SK-N-DZ (cell line): ENCODE data around the gene SS18L1.

ENCODE experiments used
- DNase-seq: peaks from one replicate; pipeline ENCODE4 v3.0.0-alpha.2; 2015; ENCODE audit warnings: low spot score

The SS18L1 gene

GRCh38 chr20:62171245-62171644 is 27.7 kb downstream of the SS18L1 start:
- no peak for DNase-seq

- no peak for DNase-seq
Observed at GRCh38 chr20:62172666-62173065, 29.1 kb downstream of the SS18L1 start.

DNA sequence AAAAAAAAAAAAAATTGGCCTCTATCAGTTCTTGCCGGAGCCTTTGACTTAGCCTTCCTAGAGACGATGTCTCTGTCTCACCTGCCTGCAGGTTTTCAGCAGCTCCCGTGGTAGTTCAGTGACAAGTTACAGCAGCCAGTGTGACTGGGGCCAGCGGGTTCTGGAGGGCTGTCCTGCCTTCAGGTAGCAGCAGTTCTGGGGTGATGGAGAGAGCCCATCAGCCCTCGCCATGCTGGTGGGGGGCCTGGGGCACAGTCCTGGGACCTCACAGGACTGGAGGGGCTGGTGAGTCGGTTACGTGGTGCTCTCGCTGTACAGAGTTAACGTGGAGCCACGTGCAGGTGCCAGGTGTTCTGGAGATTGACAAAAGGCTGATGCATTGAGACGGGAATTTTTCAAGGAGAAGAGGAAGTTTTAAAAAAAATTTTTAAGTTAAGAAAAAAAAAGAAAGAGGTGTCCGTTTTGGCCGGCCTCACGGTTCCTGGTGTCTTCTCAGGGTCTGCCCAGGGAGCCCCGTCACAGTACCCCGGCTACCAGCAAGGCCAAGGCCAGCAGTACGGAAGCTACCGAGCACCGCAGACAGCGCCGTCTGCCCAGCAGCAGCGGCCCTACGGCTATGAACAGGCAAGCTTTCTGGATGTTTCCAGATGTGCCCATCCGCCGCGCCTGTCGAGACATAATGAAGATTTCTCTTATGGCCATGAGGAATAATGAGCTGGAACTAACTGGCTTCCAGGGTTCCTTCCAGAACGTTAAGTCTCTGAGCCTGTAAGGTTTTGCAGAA is 30.6 kb downstream of the SS18L1 start:
- no peak for DNase-seq

- DNase-seq = no peak
Observed at GRCh38 chr20:62174870-62175624, 31.5 kb downstream of the SS18L1 start.

DNA sequence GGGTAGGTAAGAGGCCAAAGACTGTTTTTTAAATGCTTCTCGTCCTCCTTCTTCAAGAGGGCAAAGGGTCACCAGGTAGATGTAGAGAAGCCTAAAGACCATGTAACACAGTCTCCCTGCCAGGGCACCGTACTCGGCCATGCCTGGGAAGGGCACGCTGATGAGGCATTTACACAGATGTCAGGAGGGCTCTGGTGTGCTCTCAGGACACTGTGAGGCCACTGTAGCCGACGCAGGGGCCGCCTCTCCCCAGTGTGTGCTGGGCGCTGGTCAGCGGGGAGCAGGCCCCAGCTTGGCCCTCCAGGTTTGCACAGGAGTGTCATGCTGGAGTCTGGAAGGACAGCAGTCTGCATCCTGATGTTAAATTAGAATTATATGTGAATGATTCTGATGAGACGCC is 32.1 kb downstream of the SS18L1 start:
- DNase-seq = no peak

- DNase-seq = no peak
Observed at GRCh38 chr20:62176866-62177265, 33.3 kb downstream of the SS18L1 start.

- no peak for DNase-seq
Observed at GRCh38 chr20:62177307-62177706, 33.7 kb downstream of the SS18L1 start.

DNA sequence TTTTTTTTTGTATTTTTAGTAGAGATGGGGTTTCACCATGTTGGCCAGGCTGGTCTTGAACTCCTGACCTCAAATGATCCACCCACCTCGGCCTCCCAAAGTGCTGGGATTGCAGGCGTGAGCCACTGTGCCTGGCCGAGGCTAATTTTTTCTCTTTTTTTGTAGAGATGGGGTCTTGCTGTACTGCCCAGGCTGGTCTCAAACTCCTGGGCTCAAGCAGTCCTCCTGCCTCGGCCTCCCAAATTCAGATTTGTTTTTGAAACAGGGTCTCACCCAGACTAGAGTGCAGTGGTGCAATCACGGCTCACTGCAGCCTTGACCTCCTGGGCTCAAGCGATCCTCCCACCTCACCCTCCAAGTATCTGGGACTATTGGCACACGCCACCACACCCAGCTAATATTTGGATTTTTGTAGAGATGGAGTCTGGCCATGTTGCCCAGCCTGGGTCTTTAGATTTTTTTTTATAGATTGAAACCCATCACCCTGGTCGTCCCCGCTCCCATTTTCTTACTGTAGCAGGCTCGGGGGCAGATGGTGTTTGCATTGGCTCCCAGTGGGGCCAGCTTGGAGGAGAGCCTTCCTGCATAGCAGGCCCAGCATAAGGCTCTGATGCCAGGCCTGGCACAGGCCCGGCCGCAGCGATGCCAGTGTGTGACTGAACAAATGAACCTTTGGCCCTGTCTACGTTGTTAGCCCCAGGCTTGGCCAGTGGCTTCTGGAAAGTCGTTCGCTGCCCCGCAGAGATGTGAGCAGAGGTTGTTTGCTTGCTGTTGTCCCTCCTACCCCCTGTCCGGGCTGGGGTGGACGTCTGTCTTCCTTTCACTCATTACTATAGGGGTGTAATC is 35.0 kb downstream of the SS18L1 start:
- DNase-seq = no peak

GRCh38 chr20:62179162-62179504 is 35.6 kb downstream of the SS18L1 start:
- DNase-seq = no peak

DNA sequence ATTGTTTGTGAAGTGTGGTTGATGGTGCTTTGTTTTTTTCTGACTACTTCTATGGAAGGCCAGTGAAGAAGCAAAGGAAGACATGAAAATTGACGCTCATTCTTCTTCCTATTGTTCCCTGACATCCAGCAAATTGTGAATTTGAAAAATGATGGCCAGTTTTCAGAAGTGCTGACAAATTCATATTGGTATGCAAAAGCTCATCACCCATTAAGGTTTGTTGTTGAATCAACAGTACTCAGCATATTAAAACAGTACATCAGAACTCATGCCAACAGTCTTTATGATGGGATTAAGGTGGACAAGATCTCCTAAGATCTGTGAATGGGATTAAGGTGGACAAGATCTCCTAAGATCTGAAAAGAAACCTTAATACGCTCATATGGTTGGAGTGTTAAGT is 38.2 kb downstream of the SS18L1 start:
- no peak for DNase-seq

DNA sequence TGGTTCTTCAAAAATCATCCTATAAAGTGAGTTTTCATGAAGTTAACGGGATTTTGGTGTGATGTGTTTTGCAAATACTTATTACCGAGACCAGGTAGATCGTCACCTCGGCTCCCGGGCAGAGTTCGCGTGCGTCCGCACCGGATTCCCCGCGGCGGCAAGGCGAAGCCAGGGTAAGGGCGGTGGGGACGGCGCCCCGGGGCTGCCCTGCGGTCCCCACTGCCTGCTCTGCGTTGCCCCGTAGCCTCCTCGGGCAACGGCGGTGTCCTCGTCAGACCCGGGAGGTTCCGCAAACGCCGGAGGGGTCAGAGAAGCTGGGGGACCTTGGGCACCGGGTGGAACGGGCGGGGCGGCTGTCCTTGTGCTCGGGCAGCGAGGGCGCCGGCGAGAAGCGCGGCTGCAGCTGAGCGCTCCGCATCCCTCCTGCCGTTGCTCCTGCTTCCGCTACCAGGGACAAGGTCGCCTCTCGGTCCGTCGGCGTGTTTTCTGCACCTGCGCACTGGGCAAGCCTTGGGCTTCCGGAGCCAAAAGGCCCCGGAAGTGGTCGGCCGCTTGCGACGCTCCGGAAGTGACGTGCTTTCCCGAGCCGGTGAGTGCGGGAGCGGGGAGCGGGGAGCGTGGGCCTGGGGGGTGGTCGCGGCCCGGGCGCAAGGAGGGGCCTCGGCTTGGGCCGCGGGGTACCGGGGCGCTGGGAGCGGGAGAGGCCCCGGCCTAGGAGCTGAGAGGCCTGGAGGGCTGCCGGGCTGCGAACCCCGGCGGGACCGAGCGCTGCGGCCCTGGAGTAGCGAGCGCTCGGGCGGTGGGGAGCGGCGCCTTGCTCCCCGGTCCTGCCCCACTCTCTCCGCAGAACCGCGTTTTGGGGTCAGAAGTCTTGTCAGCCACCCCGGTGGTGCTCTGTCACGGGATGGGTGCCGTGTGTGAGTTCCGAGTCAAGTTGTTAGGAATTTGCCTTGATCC is 39.2 kb downstream of the SS18L1 start, which contains the start of gene MTG2:
Gene MTG2 (plus strand): TSS at position 560 of the 957 bp plus-strand sequence. CDS start 10,393 bp downstream, outside the sequence.
- peak; percentile 99 for DNase-seq

DNA sequence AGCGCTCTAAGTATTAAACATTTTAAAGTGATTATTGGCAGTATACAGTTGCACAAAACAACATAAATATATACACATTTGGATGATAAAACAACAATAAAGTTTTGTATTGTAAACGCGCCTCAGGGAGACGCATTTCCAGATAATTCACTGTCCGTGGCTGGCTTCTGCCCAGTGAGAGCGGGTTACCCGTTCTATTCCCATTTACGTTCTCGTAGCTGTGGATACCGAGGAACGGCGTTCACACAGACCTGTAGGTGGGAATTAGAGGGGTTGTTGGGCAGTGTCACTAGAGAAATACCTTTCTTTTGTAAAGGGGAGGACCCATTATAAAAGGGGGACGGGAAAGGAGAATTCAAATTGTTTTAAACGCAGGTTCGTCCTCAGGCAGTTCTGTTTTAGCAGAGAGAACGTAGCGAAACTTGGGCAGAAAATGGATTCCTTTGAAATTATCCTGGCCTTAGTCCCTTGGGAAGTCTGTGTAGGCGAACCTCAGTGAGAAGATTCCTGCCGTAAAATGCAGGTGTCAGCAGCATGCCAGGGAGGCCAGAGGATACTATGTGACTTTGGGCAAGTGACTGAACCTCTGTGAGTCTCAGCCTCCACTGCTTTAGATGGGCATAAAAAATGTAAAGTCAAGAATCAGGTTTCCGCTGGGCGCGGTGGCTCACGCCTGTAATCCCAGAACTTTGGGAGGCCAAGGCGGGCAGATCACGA is 40.0 kb downstream of the SS18L1 start:
- DNase-seq = no peak

GRCh38 chr20:62186096-62186426 is 42.5 kb downstream of the SS18L1 start:
- DNase-seq = no peak

DNA sequence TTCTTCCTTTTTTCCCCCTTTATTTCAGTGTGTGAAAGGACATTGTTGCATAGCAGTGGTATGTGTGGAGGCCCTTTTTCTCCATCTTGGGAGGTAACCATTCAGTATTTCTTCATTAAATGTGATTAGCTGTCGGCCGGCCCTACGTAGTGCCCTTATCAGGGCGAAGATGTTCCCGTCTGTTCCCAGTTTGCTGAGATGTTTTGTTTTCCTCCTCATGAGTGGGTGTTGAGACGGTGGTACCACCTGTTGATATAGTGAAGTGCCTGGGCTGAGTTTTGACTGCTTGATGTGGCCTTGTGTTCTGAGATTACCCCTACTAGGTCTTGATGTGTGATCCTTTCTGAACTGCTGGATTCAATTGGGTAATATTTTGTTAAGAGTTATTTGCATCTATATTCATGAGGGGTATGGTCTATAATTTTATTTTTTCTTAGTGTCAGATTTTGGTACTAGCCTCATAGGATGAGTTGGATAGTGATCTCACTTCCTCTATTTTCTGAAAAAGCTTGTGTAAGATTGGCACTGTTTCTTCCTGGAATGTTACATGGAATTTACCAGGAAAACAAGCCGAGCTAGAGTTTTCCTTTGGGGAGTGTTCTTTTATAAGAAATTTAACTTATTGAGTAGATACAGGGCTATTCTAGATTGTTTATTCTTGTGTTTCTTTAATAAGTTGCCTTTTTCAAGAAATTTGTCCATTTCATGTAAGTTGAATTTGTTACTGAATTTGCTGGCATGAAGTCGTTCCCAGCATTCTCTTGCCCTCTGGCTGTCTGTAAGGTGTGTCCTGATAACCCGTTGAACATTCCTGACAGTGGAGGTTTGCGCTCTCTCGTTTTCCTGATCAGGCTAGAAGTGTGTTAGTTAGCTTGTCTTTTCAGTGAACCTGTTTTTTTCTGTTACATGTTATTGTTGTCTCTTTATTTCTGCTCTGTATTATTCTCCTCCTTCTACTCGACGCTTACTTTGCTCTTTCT is 43.6 kb downstream of the SS18L1 start:
- DNase-seq = no peak

DNA sequence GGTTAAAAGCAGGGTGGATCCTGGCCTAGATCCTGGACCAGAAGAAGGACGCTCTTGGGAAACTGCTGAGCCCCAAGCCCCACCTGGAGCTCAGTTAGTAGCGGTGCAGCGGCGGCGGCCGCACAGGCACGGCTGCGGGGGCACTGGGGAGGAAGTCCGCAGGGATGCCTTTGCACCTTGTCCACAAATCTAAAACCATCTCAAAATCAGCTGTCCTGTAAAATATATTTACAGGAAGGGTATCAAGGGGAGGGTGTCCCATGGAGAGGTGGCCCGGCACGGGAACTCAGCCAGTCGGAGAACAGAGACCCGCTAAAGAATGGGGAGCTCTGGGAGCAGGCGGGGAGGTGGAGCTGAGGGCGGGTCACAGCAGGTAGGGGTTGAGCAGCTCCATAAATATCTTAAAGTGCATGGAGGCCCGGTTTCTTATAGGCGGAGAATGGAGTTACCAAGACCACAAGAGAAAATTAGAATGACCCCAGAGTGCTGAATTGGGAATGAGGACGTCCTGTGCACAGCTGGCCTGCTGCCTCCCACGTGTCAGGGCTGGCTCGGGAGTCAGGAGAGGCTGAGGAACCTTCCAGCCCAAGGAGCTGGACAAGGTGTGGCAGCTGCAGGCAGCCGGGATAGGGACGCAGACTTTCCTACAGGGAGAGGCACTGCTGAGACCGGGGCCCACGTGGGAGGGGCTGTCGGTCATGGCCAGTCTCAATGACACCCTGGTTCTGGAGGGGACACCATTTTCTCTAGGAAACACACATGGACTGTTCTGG is 47.3 kb downstream of the SS18L1 start:
- no peak for DNase-seq

DNA sequence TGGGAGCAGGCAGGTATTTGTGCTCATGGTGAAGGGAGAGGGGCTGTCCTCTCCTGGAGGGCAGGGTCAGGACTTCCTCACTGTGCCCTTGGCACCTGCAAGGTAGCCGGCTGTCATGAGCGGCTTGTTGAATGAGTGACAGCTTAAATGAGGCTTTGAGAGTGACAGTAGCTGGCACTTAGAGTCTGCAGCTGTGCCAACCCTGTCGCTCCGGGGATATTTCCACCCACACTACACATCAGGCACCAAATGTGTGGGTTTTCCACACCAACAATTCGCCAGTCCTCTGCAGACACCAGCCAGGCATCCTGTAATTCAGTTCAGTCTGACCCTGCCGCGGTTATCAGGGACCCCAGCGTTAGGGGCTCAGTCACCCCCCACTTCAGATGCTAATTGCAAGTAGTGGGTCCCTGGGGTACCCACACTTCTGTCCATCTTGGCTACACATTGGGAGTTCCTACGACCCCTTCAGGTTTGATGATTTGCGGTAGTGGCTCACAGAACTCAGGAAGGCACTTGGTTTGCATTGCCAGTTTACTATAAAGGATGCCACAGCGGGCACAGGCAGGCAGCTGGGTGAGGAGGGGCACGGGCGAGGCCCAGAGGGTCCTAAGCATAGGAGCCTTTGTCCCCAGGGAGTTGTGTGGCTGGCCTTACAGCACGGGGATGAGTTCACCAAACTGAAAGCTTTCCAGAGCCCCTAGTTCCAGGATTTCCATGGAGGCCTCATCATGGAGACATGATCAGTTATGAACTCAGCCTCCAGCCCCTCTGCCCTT is 48.4 kb downstream of the SS18L1 start:
- DNase-seq = no peak

GRCh38 chr20:62192635-62193034 is 49.1 kb downstream of the SS18L1 start:
- DNase-seq = no peak
